Lung (tissue), 12 donors: ENCODE data around the gene TRIOBP. TPM values are rescaled to one million over a fixed set of nuclear protein-coding genes. Genes with fewer than 3 reads are reported as not detected.

ENCODE experiments used
- ATAC-seq: fragments of 200-7000 bp; cut with Tn5 transposase; one replicate; pipeline ENCODE4 v1.9.1; 2020; ENCODE audit warnings: moderate number of reproducible peaks; ENCODE audit not compliant: insufficient read depth, low FRiP score
- DNase-seq, 3 donors: peaks; one replicate each; pipeline ENCODE4 v3.0.0-alpha.2; 2013 to 2017
- H3K27ac ChIP-seq, 2 donors: one replicate each; pipeline ENCODE4 v1.5.1; 2013; ENCODE audit warnings: mild to moderate bottlenecking in 2 of 2, moderate library complexity in 2 of 2, control low read depth in 1 of 2, inconsistent platforms in 1 of 2, low read depth in 1 of 2, low read length in 1 of 2
- H3K27me3 ChIP-seq, 3 donors: one replicate each; pipeline ENCODE4 v1.5.1; 2013; ENCODE audit warnings: low read length in 2 of 3; ENCODE audit not compliant: control insufficient read depth in 3 of 3, insufficient read depth in 3 of 3
- H3K36me3 ChIP-seq, 4 donors: one replicate each; pipeline ENCODE4 v1.5.1; 2013; ENCODE audit warnings: low read length in 4 of 4, mild to moderate bottlenecking in 1 of 4, moderate library complexity in 1 of 4; ENCODE audit not compliant: control insufficient read depth in 4 of 4, insufficient read depth in 4 of 4
- H3K4me1 ChIP-seq, 5 donors: one replicate each; pipeline ENCODE4 v1.5.1; 2013; ENCODE audit warnings: low read length in 5 of 5, mild to moderate bottlenecking in 2 of 5, moderate library complexity in 1 of 5; ENCODE audit not compliant: control insufficient read depth in 5 of 5, insufficient read depth in 5 of 5
- H3K4me3 ChIP-seq: one replicate; pipeline ENCODE4 v1.5.1; 2013; ENCODE audit warnings: mild to moderate bottlenecking, control low read depth, moderate library complexity
- H3K9ac ChIP-seq, 2 donors: one replicate each; pipeline ENCODE4 v1.5.1; 2013; ENCODE audit warnings: low read length in 2 of 2, control low read depth in 1 of 2; ENCODE audit not compliant: insufficient read depth in 1 of 2
- H3K9me3 ChIP-seq, 4 donors: one replicate each; pipeline ENCODE4 v1.5.1; 2013; ENCODE audit warnings: low read length in 3 of 4, mild to moderate bottlenecking in 1 of 4, moderate library complexity in 1 of 4; ENCODE audit not compliant: control insufficient read depth in 4 of 4, insufficient read depth in 3 of 4
- CTCF ChIP-seq: IDR thresholded peaks from 2 replicates; pipeline ENCODE4 v1.5.1; 2012; ENCODE audit warnings: mild to moderate bottlenecking; ENCODE audit errors: control extremely low read depth, extremely low read depth
- WGBS, 2 donors: extraction: QIAGEN DNeasy Blood & Tissue Kit; methylation state at CpG; one replicate each; pipeline ENCODE4 v1.1.7; 2013; 5-methylcytosine and 5-hydroxymethylcytosine counted together
- polyA plus RNA-seq, 2 donors: library from polyadenylated mRNA; stranded (reverse); fragments of 200-250 nt; gene quantifications; one replicate each; pipeline ENCODE4 v1.2.1, GENCODE V29; 2013
- total RNA-seq, 2 donors: library from RNA; depleted of rRNA in 1 of 2; stranded (reverse); fragments of >200 nt in 1 of 2; gene quantifications; one replicate each; pipeline ENCODE4 v1.2.1, GENCODE V29; 2014 to 2021
- donor health status: control.
- donor health status: control.
- donor health status: Bipolar disorder and iron deficiency.
- donor health status: healthy.
- donor health status: DM: yes; HTN: yes; CAD: no.

TRIOBP gene
- total and polyA plus RNA-seq, 4 donors, result 37.1 to 105 (median 85.0) TPM

- ATAC-seq (no peak), DNase-seq (no peak)
- no peaks in the 10 kb centered on the region for H3K9me3 ChIP-seq
- no peak for TF ChIP-seq CTCF
- peaks cover 0 to 13% (median 2%) of the 10 kb centered on the region in 5 donors for H3K4me1 ChIP-seq
- H3K9ac ChIP-seq, result no peak overlapping the region
- no peaks in the 10 kb centered on the region for H3K27me3 ChIP-seq
- 94 to 95% methylated on average over 25 of the region's 25 CpGs for WGBS, 2 donors
- peaks cover 0 to 4% (median 0%) of the 10 kb centered on the region in 4 donors for H3K36me3 ChIP-seq
- no peak overlapping the region for H3K4me3 ChIP-seq
- no peak overlapping the region for H3K27ac ChIP-seq
Measured at GRCh38 chr22:37725551-37726240, 28.8 kb downstream of the TRIOBP start.

- peaks cover 0 to 4% (median 0%) of the 10 kb centered on the region in 4 donors for H3K36me3 ChIP-seq
- TF ChIP-seq CTCF, result no peak
- no peak for ATAC-seq
- 90 to 95% methylated on average over 20 of the region's 20 CpGs for WGBS, 2 donors
- peaks cover 0 to 13% (median 2%) of the 10 kb centered on the region in 5 donors for H3K4me1 ChIP-seq
- DNase-seq, result no peak
- H3K4me3 ChIP-seq, result no peak overlapping the region
- no peaks in the 10 kb centered on the region for H3K9me3 ChIP-seq
- no peak overlapping the region for H3K9ac ChIP-seq
- no peak overlapping the region for H3K27ac ChIP-seq
- H3K27me3 ChIP-seq, result no peaks in the 10 kb centered on the region
Measured at GRCh38 chr22:37726241-37726887, 29.5 kb downstream of the TRIOBP start.

- Histone ChIP-seq H3K9ac (peak overlapping the region in 1 of 2 donors; percentile 40), H3K36me3 (no peaks in the 10 kb centered on the region), H3K27ac (peak overlapping the region in 1 of 2 donors; percentile 69), H3K27me3 (no peaks in the 10 kb centered on the region), H3K9me3 (no peaks in the 10 kb centered on the region), H3K4me3 (no peak overlapping the region), H3K4me1 (peaks cover 0 to 13% (median 2%) of the 10 kb centered on the region in 5 donors)
- 95 to 97% methylated on average over 1 of the region's 1 CpG for WGBS, 2 donors
- TF ChIP-seq CTCF, result no peak
- ATAC-seq (no peak), DNase-seq (no peak)
Measured at GRCh38 chr22:37728620-37729019, 31.8 kb downstream of the TRIOBP start.
